K562 (cell line): ENCODE results near the gene SART3. TPM values are rescaled to one million over a fixed set of nuclear protein-coding genes. Genes with fewer than 3 reads are reported as not detected.

ENCODE experiments used
- ARID4B ChIP-seq: sonication (generic); formaldehyde crosslinking; IDR thresholded peaks from 2 replicates; pipeline ENCODE4 v1.8.0; 2022; ENCODE audit warnings: mild to moderate bottlenecking, missing genetic modification reagents
- CREB1 ChIP-seq, 2 experiments: sonication (generic) in 1 of 2; formaldehyde crosslinking in 1 of 2; IDR thresholded peaks; 2 replicates each; pipeline versions ENCODE4 v1.6.1 to v1.8.0; 2012 to 2022; ENCODE audit warnings: inconsistent platforms in 1 of 2, mild to moderate bottlenecking in 1 of 2, missing genetic modification reagents in 1 of 2, moderate library complexity in 1 of 2
- ESRRA ChIP-seq: fragments of 450-650 bp; IDR thresholded peaks from 2 replicates; pipeline ENCODE4 v1.6.1; 2014; ENCODE audit warnings: low read depth, mild to moderate bottlenecking, moderate library complexity, borderline replicate concordance
- KLF16 ChIP-seq: IDR thresholded peaks from 2 replicates; pipeline ENCODE4 v1.6.1; 2016; ENCODE audit warnings: antibody characterized with exemption
- PRDM10 ChIP-seq: fragments of 450-650 bp; IDR thresholded peaks from 2 replicates; pipeline ENCODE4 v1.6.1; 2018; ENCODE audit not compliant: partially characterized antibody
- RAD21 ChIP-seq, 2 experiments: fragments of 250-450 bp in 1 of 2; fragments of 450-650 bp in 1 of 2; sonication (Bioruptor Pico) in 1 of 2; formaldehyde crosslinking in 1 of 2; IDR thresholded peaks in 1 of 2; conservative IDR thresholded peaks in 1 of 2; 2 replicates each; pipeline versions ENCODE4 v1.4.0 to v1.8.0; 2020 to 2022; ENCODE audit warnings: mild to moderate bottlenecking in 2 of 2, moderate library complexity in 1 of 2
- REST ChIP-seq, 2 experiments: fragments of 450-650 bp; formaldehyde crosslinking in 1 of 2; IDR thresholded peaks; 2 replicates each; pipeline versions ENCODE4 v1.4.0 to v1.6.1; 2014 to 2020; ENCODE audit warnings: mild to moderate bottlenecking in 2 of 2, borderline replicate concordance in 1 of 2, low read depth in 1 of 2
- SMC3 ChIP-seq: conservative IDR thresholded peaks from 2 replicates; pipeline ENCODE4 v1.6.1; 2011; ENCODE audit warnings: low read depth, low read length, improper control_type of control experiment; ENCODE audit not compliant: insufficient read depth
- TSC22D4 ChIP-seq: fragments of 450-650 bp; IDR thresholded peaks from 2 replicates; pipeline ENCODE4 v1.6.1; 2016; ENCODE audit warnings: missing genetic modification characterization, missing biosample characterization, control low read depth
- polyA plus RNA-seq, 8 experiments: library from polyadenylated mRNA; depleted of rRNA in 4 of 8; stranded (reverse) in 5 of 8; unstranded in 3 of 8; fragments of >200 nt; fragmentation: Nextera tagmentation in 2 of 8; fragmentation: Illumina TruSeq in 1 of 8; extraction: Ambion mirVana in 2 of 8; extraction: Trizol in 1 of 8; gene quantifications; 2 replicates each; pipeline versions ENCODE4 v1.2.1 to v1.2.3, GENCODE V29; 2011 to 2014; ENCODE audit warnings: inconsistent platforms in 1 of 8, missing spikeins in 1 of 8
- total RNA-seq, 7 experiments: library from RNA; depleted of rRNA in 6 of 7; stranded (reverse); fragments of >200 nt in 6 of 7; fragmentation: Illumina TruSeq in 2 of 7; extraction: Trizol in 2 of 7; gene quantifications; 2 replicates each; pipeline versions ENCODE4 v1.2.1 to v1.2.3, GENCODE V29; 2011 to 2021; ENCODE audit warnings: low replicate concordance in 1 of 7

The SART3 gene
- total and polyA plus RNA-seq, 9 of the 15 experiments (the other 6 are each of a cell fraction or from before 2014, with no cell fraction given), result 8.9 to 167 (median 56.7) TPM

DNA sequence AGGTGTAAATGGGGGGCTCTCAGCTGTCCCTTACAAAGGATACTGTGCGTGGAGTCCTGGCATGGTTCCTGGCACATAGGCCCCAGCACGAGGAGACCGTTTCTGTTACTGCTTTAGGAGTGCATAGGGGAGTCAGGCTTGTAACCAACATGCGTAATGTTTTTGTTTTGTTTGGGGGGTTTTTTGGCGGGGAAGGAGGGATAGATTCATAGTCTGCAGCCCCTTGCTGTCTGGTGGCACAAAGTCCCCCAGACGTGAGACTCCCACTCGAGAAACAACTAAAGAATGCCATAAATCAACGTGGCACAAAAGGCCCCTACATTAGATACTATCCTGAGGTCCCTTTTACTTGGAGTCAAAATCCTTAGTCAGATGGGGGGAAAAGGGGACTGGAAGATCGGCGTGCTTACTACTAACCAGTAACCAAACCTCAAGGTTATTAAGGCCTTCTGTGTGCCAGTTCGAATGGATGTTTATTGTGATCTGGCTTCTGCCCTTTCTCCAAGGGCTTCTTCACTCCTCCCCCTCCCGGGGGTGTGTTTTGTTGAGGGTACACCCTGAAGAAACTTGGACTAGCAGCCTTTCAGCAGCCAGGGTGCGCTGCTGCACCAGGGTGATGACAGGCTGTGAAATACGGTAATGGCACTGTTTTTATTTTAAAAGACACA lies 2.3 kb upstream of the SART3 start (continued):
- TF ChIP-seq REST (IDR thresholded peaks at IDR 0.05; ENCODE audit: borderline replicate concordance), result peak; percentile 81
- no peak for TF ChIP-seq REST (CRISPR knock-in tag; IDR thresholded peaks at IDR 0.05; ENCODE audit: low read depth)
- peak; percentile 66 for TF ChIP-seq PRDM10
- TF ChIP-seq SMC3, result peak; percentile 91
- TF ChIP-seq ARID4B (CRISPR knock-in tag), result peak; percentile 6; the same call in 1 of the 2 replicates
- 0 out of 2 replicates have a peak, but pooled peaks have one; percentile 29 for TF ChIP-seq CREB1 (IDR thresholded peaks at IDR 0.05)
- TF ChIP-seq CREB1 (CRISPR knock-in tag; IDR thresholded peaks at IDR 0.05), result peak; percentile 46; the same call in 1 of the 2 replicates
- peak; percentile 87 to 92 for TF ChIP-seq RAD21 (CRISPR knock-in tag; conservative IDR thresholded peaks at IDR 0.05 in 1 of 2, IDR thresholded peaks at IDR 0.05 in 1 of 2)
- peak; percentile 60 for TF ChIP-seq KLF16
- no peak for TF ChIP-seq TSC22D4 (tag)
- peak; percentile 50; the same call in 1 of the 2 replicates for TF ChIP-seq ESRRA
